H9 (cell line): ENCODE results near the gene ZNF490. TPM values are rescaled to one million over a fixed set of nuclear protein-coding genes. Genes with fewer than 3 reads are reported as not detected.
A peak's percentile ranks its signal among the peaks of the same experiment; 100 is the strongest.

Experiments
- DNase-seq: peaks from one replicate; pipeline ENCODE4 v3.0.0-alpha.2; 2017
- H2AFZ ChIP-seq: one replicate; pipeline ENCODE4 v1.6.1; 2013; ENCODE audit warnings: mild to moderate bottlenecking, low read length, control low read depth, moderate library complexity
- H2AK5ac ChIP-seq: 2 replicates; pipeline ENCODE4 v1.6.1; 2013; ENCODE audit warnings: low read length, control low read depth, mixed read lengths; ENCODE audit not compliant: insufficient read length
- H2BK120ac ChIP-seq: one replicate; pipeline ENCODE4 v1.6.1; 2013; ENCODE audit warnings: low read depth, mild to moderate bottlenecking, low read length, control low read depth, inconsistent platforms; ENCODE audit not compliant: poor library complexity, severe bottlenecking
- H2BK12ac ChIP-seq: 2 replicates; pipeline ENCODE4 v1.6.1; 2013; ENCODE audit warnings: low read length, control low read depth, mixed read lengths, low read depth; ENCODE audit not compliant: insufficient read length
- H2BK15ac ChIP-seq: 2 replicates; pipeline ENCODE4 v1.6.1; 2013; ENCODE audit warnings: low read depth, low read length, control low read depth
- H2BK20ac ChIP-seq: one replicate; pipeline ENCODE4 v1.6.1; 2013; ENCODE audit warnings: low read depth, mild to moderate bottlenecking, low read length, control low read depth, inconsistent platforms; ENCODE audit not compliant: poor library complexity, severe bottlenecking
- H2BK5ac ChIP-seq: 2 replicates; pipeline ENCODE4 v1.6.1; 2013; ENCODE audit warnings: low read length, control low read depth, mixed read lengths; ENCODE audit not compliant: insufficient read length
- H3K14ac ChIP-seq: 2 replicates; pipeline ENCODE4 v1.6.1; 2013; ENCODE audit warnings: low read length, control low read depth; ENCODE audit not compliant: insufficient read depth
- H3K18ac ChIP-seq: 2 replicates; pipeline ENCODE4 v1.6.1; 2013; ENCODE audit warnings: low read depth, mild to moderate bottlenecking, mixed read lengths, low read length, control low read depth; ENCODE audit not compliant: insufficient read length
- H3K23ac ChIP-seq: 2 replicates; pipeline ENCODE4 v1.6.1; 2013; ENCODE audit warnings: low read length, control low read depth, mixed read lengths, low read depth; ENCODE audit not compliant: insufficient read length
- H3K23me2 ChIP-seq: 2 replicates; pipeline ENCODE4 v1.6.1; 2013; ENCODE audit warnings: low read depth, mild to moderate bottlenecking, mixed read lengths, low read length, control low read depth; ENCODE audit not compliant: insufficient read length, poor library complexity, severe bottlenecking
- H3K27ac ChIP-seq: 2 replicates; pipeline ENCODE4 v1.5.1; 2013; ENCODE audit warnings: low read length, control low read depth, mixed read lengths, low read depth; ENCODE audit not compliant: insufficient read length
- H3K27me3 ChIP-seq: 2 replicates; pipeline ENCODE4 v1.6.1; 2013; ENCODE audit warnings: low read length, control low read depth, inconsistent platforms; ENCODE audit not compliant: insufficient read depth
- H3K4ac ChIP-seq: 2 replicates; pipeline ENCODE4 v1.6.1; 2013; ENCODE audit warnings: low read depth, mild to moderate bottlenecking, control low read depth, inconsistent platforms, low read length, moderate library complexity
- H3K4me1 ChIP-seq: 2 replicates; pipeline ENCODE4 v1.6.1; 2013; ENCODE audit warnings: low read length, control low read depth, inconsistent platforms; ENCODE audit not compliant: insufficient read depth
- H3K4me2 ChIP-seq: 2 replicates; pipeline ENCODE4 v1.6.1; 2013; ENCODE audit warnings: low read length, control low read depth, mixed read lengths; ENCODE audit not compliant: insufficient read length, insufficient read depth
- H3K56ac ChIP-seq: 2 replicates; pipeline ENCODE4 v1.6.1; 2013; ENCODE audit warnings: low read depth, mild to moderate bottlenecking, mixed read lengths, low read length, control low read depth; ENCODE audit not compliant: insufficient read length
- H3K79me1 ChIP-seq: 2 replicates; pipeline ENCODE4 v1.6.1; 2013; ENCODE audit warnings: low read depth, mild to moderate bottlenecking, moderate library complexity, low read length, control low read depth, inconsistent platforms; ENCODE audit not compliant: insufficient read depth, poor library complexity, severe bottlenecking
- H3K79me2 ChIP-seq: 2 replicates; pipeline ENCODE4 v1.6.1; 2013; ENCODE audit warnings: low read length, control low read depth, inconsistent platforms; ENCODE audit not compliant: insufficient read depth
- H3K9ac ChIP-seq: 2 replicates; pipeline ENCODE4 v1.6.1; 2013; ENCODE audit warnings: low read length, control low read depth, mixed read lengths; ENCODE audit not compliant: insufficient read length; ENCODE audit errors: extremely low read depth
- H3K9me3 ChIP-seq: one replicate; pipeline ENCODE4 v1.6.1; 2013; ENCODE audit warnings: low read depth, low read length, inconsistent platforms; ENCODE audit not compliant: control insufficient read depth
- H3T11ph ChIP-seq: one replicate; pipeline ENCODE4 v1.6.1; 2013; ENCODE audit warnings: mild to moderate bottlenecking, low read length, control low read depth, inconsistent platforms
- H4K20me1 ChIP-seq: one replicate; pipeline ENCODE4 v1.6.1; 2013; ENCODE audit not compliant: control insufficient read depth, insufficient read length, insufficient read depth
- H4K5ac ChIP-seq: 2 replicates; pipeline ENCODE4 v1.6.1; 2013; ENCODE audit warnings: low read depth, mild to moderate bottlenecking, mixed read lengths, low read length, control low read depth; ENCODE audit not compliant: insufficient read length
- H4K8ac ChIP-seq: replicated peaks from 2 replicates; pipeline ENCODE4 v1.6.1; 2013; ENCODE audit warnings: low read length, control low read depth, mixed read lengths, low read depth; ENCODE audit not compliant: insufficient read length
- H4K91ac ChIP-seq: 2 replicates; pipeline ENCODE4 v1.6.1; 2013; ENCODE audit warnings: low read depth, mild to moderate bottlenecking, moderate library complexity, mixed read lengths, low read length, control low read depth; ENCODE audit not compliant: insufficient read length
- H3K27ac Mint-ChIP-seq, 3 experiments: 2 replicates in 2 of 3; 3 replicates in 1 of 3; pipeline ENCODE4 v1.8.0; 2020 to 2021; ENCODE audit warnings: mixed read lengths in 3 of 3, mild to moderate bottlenecking in 1 of 3, moderate library complexity in 1 of 3
- H3K27me3 Mint-ChIP-seq: 2 replicates; pipeline ENCODE4 v1.8.0; 2021; ENCODE audit warnings: low read depth, mild to moderate bottlenecking, moderate library complexity, mixed read lengths
- H3K36me3 Mint-ChIP-seq, 3 experiments: 2 replicates in 2 of 3; 3 replicates in 1 of 3; pipeline ENCODE4 v1.8.0; 2020 to 2021; ENCODE audit warnings: low read depth in 3 of 3, mixed read lengths in 3 of 3; ENCODE audit not compliant: insufficient read depth in 1 of 3
- H3K4me1 Mint-ChIP-seq, 2 experiments: 2 replicates each; pipeline ENCODE4 v1.8.0; 2020; ENCODE audit warnings: mixed read lengths in 2 of 2
- H3K4me3 Mint-ChIP-seq, 2 experiments: 2 replicates in 1 of 2; 3 replicates in 1 of 2; pipeline ENCODE4 v1.8.0; 2020 to 2021; ENCODE audit warnings: mild to moderate bottlenecking in 2 of 2, mixed read lengths in 2 of 2, moderate library complexity in 1 of 2
- H3K9me3 Mint-ChIP-seq, 2 experiments: 2 replicates in 1 of 2; 3 replicates in 1 of 2; pipeline ENCODE4 v1.8.0; 2020; ENCODE audit warnings: mild to moderate bottlenecking in 2 of 2, mixed read lengths in 2 of 2, moderate library complexity in 1 of 2
- WGBS: extraction: QIAGEN DNeasy Blood & Tissue Kit; methylation state at CpG from one replicate; pipeline ENCODE4 v1.1.7; 2013; ENCODE audit warnings: missing lambda C conversion rate, low lambda C conversion rate, mixed read lengths; ENCODE audit not compliant: insufficient read length; ENCODE audit errors: extremely low coverage; 5-methylcytosine and 5-hydroxymethylcytosine counted together
- total RNA-seq: library from RNA; stranded (reverse); gene quantifications from 2 replicates; pipeline ENCODE4 v1.2.1, GENCODE V29; 2021
- TF ChIP-seq, protein P1 (sequence below): fragments of 200-600 bp; sonication (generic); conservative IDR thresholded peaks from 3 replicates; pipeline ENCODE4 v1.8.0; 2021; ENCODE audit warnings: antibody characterized with exemption, mild to moderate bottlenecking

Gene ZNF490
- total RNA-seq, 1 experiment from 2014 or later, result 10.1 TPM

DNA sequence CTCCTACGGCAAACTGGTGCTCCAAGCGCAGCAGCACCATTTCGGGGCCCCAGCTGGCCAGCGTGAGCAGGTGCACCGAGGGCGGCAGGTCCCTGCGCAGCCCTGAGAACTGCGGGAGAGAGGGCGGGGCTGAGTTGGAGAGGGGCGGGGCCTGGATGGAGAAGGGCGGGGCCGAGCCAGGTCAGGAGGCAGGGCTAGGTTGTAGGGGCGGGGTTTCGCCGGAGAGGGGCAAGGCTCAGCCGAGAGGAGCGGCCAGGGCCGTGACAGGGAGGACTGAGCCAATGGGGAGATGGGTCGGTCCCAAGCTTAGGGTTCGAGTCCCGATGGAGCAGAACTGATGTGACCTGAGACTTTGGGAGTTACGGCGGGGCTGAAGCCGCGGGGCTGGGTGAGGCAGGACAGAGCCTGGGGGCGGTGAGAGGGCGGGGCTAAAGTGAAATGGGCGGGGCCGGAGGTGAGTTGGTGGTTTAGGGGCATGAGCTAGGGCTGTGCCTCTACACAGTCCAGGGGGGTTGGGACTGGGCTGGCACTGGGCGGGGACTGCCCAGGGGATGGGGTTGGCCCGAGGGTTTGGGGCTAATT, 37.0 kb upstream of the ZNF490 start:
- DNase-seq, result peak; percentile 92
- Histone ChIP-seq H3K56ac (no peak overlapping the region), H4K20me1 (no peaks in the 10 kb centered on the region), H3T11ph (no peak overlapping the region), H2BK120ac (no peak overlapping the region), H3K79me1 (no peaks in the 10 kb centered on the region), H2BK20ac (no peak overlapping the region), H3K14ac (no peak overlapping the region), H2BK5ac (no peak overlapping the region), H3K4me1 (no peaks in the 10 kb centered on the region), H3K27me3 (no peaks in the 10 kb centered on the region), H2AK5ac (no peak overlapping the region), H3K23ac (no peak overlapping the region), H3K79me2 (no peaks in the 10 kb centered on the region), H3K4ac (no peak overlapping the region), H3K18ac (no peak overlapping the region), H3K4me2 (no peak overlapping the region), H3K9me3 (no peaks in the 10 kb centered on the region), H2BK12ac (no peak overlapping the region), H4K5ac (no peak overlapping the region), H3K27ac (no peak overlapping the region), H4K91ac (no peak overlapping the region), H4K8ac (no peak overlapping the region), H2AFZ (no peak overlapping the region), H3K9ac (no peak overlapping the region), H3K23me2 (no peaks in the 10 kb centered on the region), H2BK15ac (no peak overlapping the region)
- Mint-ChIP-seq H3K4me1 (peaks cover 0 to 2% of the 10 kb centered on the region in 2 experiments; a peak in 1 of 4 replicates), H3K9me3 (peaks cover 0 to 5% of the 10 kb centered on the region in 2 experiments; a peak in 3 of 5 replicates), H3K36me3 (peaks cover 8 to 17% (median 14%) of the 10 kb centered on the region in 3 experiments), H3K4me3 (no peak overlapping the region; a peak in 1 of 5 replicates), H3K27ac (peak overlapping the region in 1 of 3 experiments; percentile 91; a peak in 1 of 7 replicates), H3K27me3 (peaks cover 2% of the 10 kb centered on the region; the same call in 1 of the 2 replicates)
- WGBS, result no CpG with 5 or more reads among the region's 31 CpGs
- TF ChIP-seq, protein P1, sequence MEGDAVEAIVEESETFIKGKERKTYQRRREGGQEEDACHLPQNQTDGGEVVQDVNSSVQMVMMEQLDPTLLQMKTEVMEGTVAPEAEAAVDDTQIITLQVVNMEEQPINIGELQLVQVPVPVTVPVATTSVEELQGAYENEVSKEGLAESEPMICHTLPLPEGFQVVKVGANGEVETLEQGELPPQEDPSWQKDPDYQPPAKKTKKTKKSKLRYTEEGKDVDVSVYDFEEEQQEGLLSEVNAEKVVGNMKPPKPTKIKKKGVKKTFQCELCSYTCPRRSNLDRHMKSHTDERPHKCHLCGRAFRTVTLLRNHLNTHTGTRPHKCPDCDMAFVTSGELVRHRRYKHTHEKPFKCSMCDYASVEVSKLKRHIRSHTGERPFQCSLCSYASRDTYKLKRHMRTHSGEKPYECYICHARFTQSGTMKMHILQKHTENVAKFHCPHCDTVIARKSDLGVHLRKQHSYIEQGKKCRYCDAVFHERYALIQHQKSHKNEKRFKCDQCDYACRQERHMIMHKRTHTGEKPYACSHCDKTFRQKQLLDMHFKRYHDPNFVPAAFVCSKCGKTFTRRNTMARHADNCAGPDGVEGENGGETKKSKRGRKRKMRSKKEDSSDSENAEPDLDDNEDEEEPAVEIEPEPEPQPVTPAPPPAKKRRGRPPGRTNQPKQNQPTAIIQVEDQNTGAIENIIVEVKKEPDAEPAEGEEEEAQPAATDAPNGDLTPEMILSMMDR, result no peak
